Esophagus muscularis mucosa (tissue), 4 donors: Measurements from ENCODE around the gene PIR. TPM values are rescaled to one million over a fixed set of nuclear protein-coding genes. Genes with fewer than 3 reads are reported as not detected.

Source experiments
- DNase-seq: peaks from one replicate; pipeline ENCODE4 v3.0.0-alpha.2; 2017; ENCODE audit errors: extremely low spot score
- H3K27ac ChIP-seq, 4 donors: fragments of 200-600 bp; sonication (generic); replicated peaks in 1 of 4; 1 replicate in 3 of 4; 2 replicates in 1 of 4; pipeline ENCODE4 v1.5.1; 2016 to 2019; ENCODE audit warnings: mild to moderate bottlenecking in 1 of 4
- H3K27me3 ChIP-seq, 4 donors: fragments of 200-600 bp; sonication (generic); one replicate each; pipeline versions ENCODE4 v1.5.1 to v1.6.0; 2016 to 2019
- H3K36me3 ChIP-seq, 4 donors: fragments of 200-600 bp; sonication (generic); one replicate each; pipeline ENCODE4 v1.5.1; 2016 to 2019
- H3K4me1 ChIP-seq, 4 donors: fragments of 200-600 bp; sonication (generic); one replicate each; pipeline ENCODE4 v1.5.1; 2016 to 2019
- H3K4me3 ChIP-seq, 4 donors: fragments of 200-600 bp; sonication (generic); 1 replicate in 2 of 4; 2 replicates in 2 of 4; pipeline ENCODE4 v1.5.1; 2016 to 2019; ENCODE audit warnings: mild to moderate bottlenecking in 4 of 4, moderate library complexity in 1 of 4
- H3K9me3 ChIP-seq, 4 donors: fragments of 200-600 bp; sonication (generic); 1 replicate in 3 of 4; 2 replicates in 1 of 4; pipeline ENCODE4 v1.5.1; 2016 to 2019
- EP300 ChIP-seq: sonication (generic); formaldehyde crosslinking; IDR thresholded peaks from one replicate; pipeline ENCODE4 v1.6.1; 2017; ENCODE audit warnings: antibody characterized with exemption
- POLR2A ChIP-seq: fragments of 450-650 bp; IDR thresholded peaks from one replicate; pipeline ENCODE4 v1.6.1; 2017; ENCODE audit warnings: antibody characterized with exemption, moderate library complexity, mild to moderate bottlenecking, low read depth
- POLR2AphosphoS5 ChIP-seq, 2 donors: sonication (generic); formaldehyde crosslinking; IDR thresholded peaks; one replicate each; pipeline ENCODE4 v1.6.1; 2017; ENCODE audit warnings: antibody characterized with exemption in 2 of 2
- WGBS: methylation state at CpG from one replicate; pipeline ENCODE4 v1.1.5; 2018; 5-methylcytosine and 5-hydroxymethylcytosine counted together
- intact Hi-C: fragments of 100-400 bp; cut with DNase I; formaldehyde crosslinking; loops from one replicate; pipeline ENCODE4 v1.15.1; 2023
- total RNA-seq, 4 donors: library from RNA; depleted of rRNA; stranded (reverse); fragments of >200 nt; gene quantifications; one replicate each; pipeline versions ENCODE4 v1.1.0 to v1.2.1, GENCODE V29; 2016

PIR gene
- total RNA-seq, 4 donors from 2014 or later: 12.1 to 24.9 (median 19.3) TPM

GRCh38 chrX:15336023-15336413 lies 157.1 kb downstream of the PIR start:
- H3K4me1 ChIP-seq: peaks cover 0 to 9% (median 6%) of the 10 kb centered on the region in 4 donors
- peaks cover 0 to 5% (median 0%) of the 10 kb centered on the region in 4 donors for H3K9me3 ChIP-seq
- WGBS: 20% methylated on average over 10 of the region's 10 CpGs
- H3K27ac ChIP-seq: peak overlapping the region; percentile 28 to 70 (median 66)
- peak overlapping the region; percentile 62 to 78 (median 74) for H3K4me3 ChIP-seq
- intact Hi-C loops: loop anchor here (10.0 kb wide), 1 partner anchor 339 kb away; no protein-coding TSS in a partner anchor
- TF ChIP-seq EP300 (peak; percentile 23), POLR2A (no peak), POLR2AphosphoS5 (IDR thresholded peaks at IDR 0.05) (no peak)
- no peak for DNase-seq
- H3K27me3 ChIP-seq: no peaks in the 10 kb centered on the region
- H3K36me3 ChIP-seq: peaks cover 0 to 9% (median 5%) of the 10 kb centered on the region in 4 donors

GRCh38 chrX:15335135-15336022 lies 157.8 kb downstream of the PIR start, which contains the start of gene PIGA:
PIGA (minus strand) TSS chrX:15335523; CDS start chrX:15331930, 3,593 bp downstream.
- TF ChIP-seq POLR2A (peak; percentile 86), POLR2AphosphoS5 (IDR thresholded peaks at IDR 0.05) (peak; percentile 90 to 98), EP300 (no peak)
- Histone ChIP-seq H3K4me3 (peak within 1 kb of the TSS; percentile 62 to 78 (median 74)), H3K36me3 (peaks cover 0 to 15% (median 8%) of the 10 kb centered on the region in 4 donors), H3K9me3 (peaks cover 0 to 5% (median 0%) of the 10 kb centered on the region in 4 donors), H3K27me3 (no peaks in the 10 kb centered on the region), H3K4me1 (peaks cover 0 to 9% (median 6%) of the 10 kb centered on the region in 4 donors), H3K27ac (peak within 1 kb of the TSS; percentile 76 to 91 (median 84))
- peak; percentile 98 for DNase-seq
- intact Hi-C loops: loop anchor here (10.0 kb wide), 1 partner anchor 339 kb away; no protein-coding TSS in a partner anchor
- 38% methylated on average over 18 of the region's 72 CpGs for WGBS

Other genes with a start within 250 kb of the PIR start
- 1 to 10 TPM; 2.1 to 3.9 (median 2.6) TPM for gene ASB9, start 223.2 kb downstream of the PIR start, total RNA-seq
- not detected for gene ASB11, start 177.7 kb downstream of the PIR start, total RNA-seq
- gene PIGA, start 157.8 kb downstream of the PIR start, total RNA-seq: 1 to 10 TPM; 3.2 to 6.6 (median 4.2) TPM
- gene VEGFD, start 108.9 kb downstream of the PIR start, total RNA-seq: 1 to 10 TPM; 1.8 to 6.0 (median 3.7) TPM
- 1 to 10 TPM; 2.0 to 2.9 (median 2.7) TPM for gene BMX, start 7.5 kb upstream of the PIR start, total RNA-seq
- gene ACE2, start 107.6 kb upstream of the PIR start, total RNA-seq: 1 to 10 TPM; 2.9 to 5.2 (median 4.2) TPM
- gene CLTRN, start 171.5 kb upstream of the PIR start, total RNA-seq: under 1 TPM in 3 of 4 donors, not detected in 1; 0.23 to 0.42 (median 0.33) TPM
- 1 to 10 TPM; 4.2 to 8.2 (median 6.0) TPM for gene CA5B, start 244.9 kb upstream of the PIR start, total RNA-seq